Measurements from ENCODE around the gene RTL1.

The RTL1 gene

GRCh38 chr14:100883789-100884101 lies 19.8 kb downstream of the RTL1 start:
- no peak for TF ChIP-seq CTCF (conservative IDR thresholded peaks at IDR 0.05; ENCODE audit: low read depth)
- no peak overlapping the region for H3K27ac ChIP-seq
- DNase-seq (ENCODE audit: low spot score), result no peak
- ChIA-PET CTCF (interaction anchor here (0.6 kb wide), 1 partner anchor 189 kb away, joined by 3 read pairs; no protein-coding TSS in a partner anchor), POLR2A (ENCODE audit: low non-redundant PET) (no interaction called here)

GRCh38 chr14:100882991-100883788 lies 20.3 kb downstream of the RTL1 start:
- no peak overlapping the region for H3K27ac ChIP-seq
- no peak for TF ChIP-seq CTCF (conservative IDR thresholded peaks at IDR 0.05; ENCODE audit: low read depth)
- ChIA-PET CTCF (interaction anchor here (0.6 kb wide), 1 partner anchor 189 kb away, joined by 3 read pairs; no protein-coding TSS in a partner anchor), POLR2A (ENCODE audit: low non-redundant PET) (no interaction called here)
- DNase-seq (ENCODE audit: low spot score), result no peak

DNA sequence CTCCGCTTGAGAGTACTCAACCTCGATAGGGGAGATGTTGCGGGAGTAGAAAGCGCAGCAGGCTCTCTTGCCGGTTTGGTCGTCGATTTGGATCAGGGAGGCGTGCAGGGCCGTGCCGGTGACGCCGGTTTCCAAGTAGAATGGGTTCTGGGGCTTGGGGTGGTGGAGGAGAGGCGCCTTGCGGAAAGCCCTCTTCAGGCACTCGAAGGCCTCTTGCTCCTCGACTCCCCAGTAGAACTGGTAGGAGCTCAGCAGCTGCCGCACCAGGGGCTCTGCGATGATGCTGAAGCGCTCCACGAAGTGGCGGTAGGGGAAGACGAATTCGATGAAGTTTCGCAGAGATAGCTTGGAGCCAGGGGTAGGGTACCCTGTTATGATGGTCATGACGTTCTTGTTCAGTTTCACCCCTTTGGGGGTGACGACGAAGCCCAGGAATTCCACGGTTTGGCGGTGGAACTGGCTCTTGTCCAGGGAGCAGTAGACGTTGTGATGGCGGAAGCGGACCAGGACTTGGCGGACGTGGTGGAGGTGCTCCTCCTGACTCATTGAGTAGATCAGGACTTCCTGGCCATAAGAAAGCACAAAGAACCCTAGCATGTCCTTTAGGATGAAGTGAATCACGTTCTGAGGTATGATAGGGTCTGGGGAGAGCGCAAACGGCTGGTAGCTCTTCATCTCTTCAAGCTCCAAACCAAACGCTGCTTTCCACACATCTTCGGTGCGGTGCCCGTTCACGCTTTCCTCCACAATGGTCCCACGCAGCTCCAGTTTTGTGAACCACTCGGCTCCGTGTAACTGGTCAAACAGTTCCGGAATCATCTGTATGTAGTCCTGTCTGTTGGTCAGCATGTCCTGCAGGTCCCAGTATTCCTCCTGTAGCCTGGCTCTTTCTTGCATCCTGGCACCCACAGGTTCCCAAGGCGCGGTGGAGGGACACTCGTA lies 21.2 kb downstream of the RTL1 start:
- TF ChIP-seq CTCF (conservative IDR thresholded peaks at IDR 0.05; ENCODE audit: low read depth), result no peak
- CTCF ChIA-PET, result no interaction called here
- no peak for DNase-seq (ENCODE audit: low spot score)
- H3K27ac ChIP-seq, result no peak overlapping the region
- POLR2A ChIA-PET (ENCODE audit: low non-redundant PET), result no interaction called here

DNA sequence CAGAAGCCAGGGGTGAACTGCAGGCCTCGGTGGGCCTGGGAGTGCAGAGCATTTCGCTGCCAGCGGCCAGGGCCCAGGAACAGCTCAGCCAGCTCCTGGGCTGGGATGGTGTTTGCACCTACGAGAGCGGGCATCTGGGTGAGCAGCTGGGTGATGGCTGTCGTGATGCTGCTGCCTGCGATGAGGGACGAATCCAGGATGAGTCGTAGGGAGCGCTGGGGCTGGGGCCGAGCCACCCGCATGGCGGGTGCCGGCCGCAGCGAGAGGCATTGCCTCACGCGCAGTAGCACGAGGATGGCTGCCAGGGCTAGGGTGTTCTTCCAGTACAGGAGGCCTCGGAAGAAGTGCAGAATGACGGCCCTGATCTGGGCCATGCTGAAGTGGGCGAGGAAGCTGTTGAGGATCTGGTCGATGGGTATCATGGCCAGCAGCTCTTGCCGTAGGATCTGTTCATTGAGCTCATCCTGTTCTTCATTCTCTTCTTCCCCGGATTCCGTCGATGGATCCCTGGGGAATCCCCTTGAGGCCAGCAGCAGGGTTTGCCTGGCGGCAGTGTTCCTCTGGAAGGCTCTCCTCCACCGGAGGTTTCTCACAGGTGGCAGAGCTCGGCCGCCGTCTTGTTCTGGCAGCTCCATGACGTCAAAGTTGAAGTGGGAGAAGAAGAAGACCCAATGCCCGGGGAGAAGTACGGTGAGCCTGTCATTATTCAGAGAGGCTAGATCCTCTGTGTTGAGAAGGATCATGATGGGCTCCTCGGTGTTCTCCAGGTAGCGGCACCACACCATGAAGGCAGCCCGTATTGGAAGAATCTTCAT lies 22.1 kb downstream of the RTL1 start:
- POLR2A ChIA-PET (ENCODE audit: low non-redundant PET), result no interaction called here

DNA sequence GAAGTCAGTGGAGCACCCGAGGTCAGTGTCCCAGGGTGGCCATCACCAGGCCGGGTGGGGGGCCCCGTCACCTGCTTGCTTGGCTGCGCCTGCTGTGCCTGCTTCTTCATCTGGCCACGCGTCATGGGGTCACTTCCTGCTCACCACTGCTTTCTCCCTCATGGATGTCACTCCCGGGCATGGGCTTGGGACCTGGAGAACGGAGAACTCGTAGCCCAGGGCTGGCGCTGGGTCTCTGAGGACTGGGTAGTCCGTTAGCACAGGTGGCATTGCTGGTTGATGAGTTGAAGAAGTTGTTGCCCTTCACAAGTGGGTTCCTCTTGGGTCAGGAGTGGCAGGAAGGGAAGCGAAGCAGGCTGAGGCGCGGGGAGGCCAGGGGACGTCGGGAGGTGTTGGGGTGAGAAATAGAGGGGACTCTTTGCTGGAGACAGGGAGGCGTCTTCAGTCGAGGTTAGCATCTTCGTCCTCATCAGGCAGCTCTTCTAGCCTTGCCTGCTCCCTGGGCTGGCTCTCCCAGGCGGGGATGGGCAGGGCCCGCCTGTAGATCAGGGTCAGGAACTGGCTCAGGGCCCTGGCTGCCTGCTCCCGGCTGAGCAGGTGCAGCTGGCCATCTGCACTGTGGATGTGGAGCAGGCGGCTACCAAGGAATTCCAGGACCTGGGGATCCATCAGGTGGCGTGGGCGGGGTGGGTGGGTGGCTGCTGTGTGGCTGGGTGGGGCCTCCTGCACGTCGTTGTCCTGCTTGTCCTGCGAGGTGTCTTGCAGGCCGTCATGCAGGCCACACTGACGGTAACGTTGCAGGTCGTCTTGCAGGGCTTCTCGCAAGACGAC lies 23.0 kb downstream of the RTL1 start:
- no peak for TF ChIP-seq CTCF (conservative IDR thresholded peaks at IDR 0.05; ENCODE audit: low read depth)
- H3K27ac ChIP-seq, result no peak overlapping the region
- no peak for DNase-seq (ENCODE audit: low spot score)
- ChIA-PET POLR2A (ENCODE audit: low non-redundant PET) (no interaction called here), CTCF (no interaction called here)

More for the DNA sequence above, 22.1 kb downstream of the RTL1 start:
- CTCF ChIA-PET, result no interaction called here
- no peak overlapping the region for H3K27ac ChIP-seq
- no peak for DNase-seq (ENCODE audit: low spot score)
- no peak for TF ChIP-seq CTCF (conservative IDR thresholded peaks at IDR 0.05; ENCODE audit: low read depth)
